Measurements from ENCODE around the gene STX16.

DNA sequence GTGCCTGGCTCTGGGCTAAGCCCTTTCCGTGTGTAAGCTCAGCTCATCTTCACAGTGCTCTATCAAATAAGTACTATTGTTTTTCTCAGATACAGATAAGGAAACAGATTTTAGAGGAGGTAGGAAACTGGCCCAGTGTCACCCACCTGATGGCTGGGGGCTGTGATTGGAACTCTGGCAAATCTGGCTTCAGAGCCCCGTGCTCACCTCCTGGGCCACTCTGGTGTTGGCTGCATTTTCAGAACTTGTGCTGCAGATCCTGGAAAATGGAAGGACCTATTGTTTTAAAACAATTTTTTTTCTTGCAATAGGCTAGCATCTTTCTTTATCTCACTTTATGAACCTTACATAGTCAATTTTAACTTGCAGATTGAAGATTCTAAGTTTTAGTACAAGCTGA, 5.7 kb downstream of the STX16 start:
- TF ChIP-seq, protein P1, sequence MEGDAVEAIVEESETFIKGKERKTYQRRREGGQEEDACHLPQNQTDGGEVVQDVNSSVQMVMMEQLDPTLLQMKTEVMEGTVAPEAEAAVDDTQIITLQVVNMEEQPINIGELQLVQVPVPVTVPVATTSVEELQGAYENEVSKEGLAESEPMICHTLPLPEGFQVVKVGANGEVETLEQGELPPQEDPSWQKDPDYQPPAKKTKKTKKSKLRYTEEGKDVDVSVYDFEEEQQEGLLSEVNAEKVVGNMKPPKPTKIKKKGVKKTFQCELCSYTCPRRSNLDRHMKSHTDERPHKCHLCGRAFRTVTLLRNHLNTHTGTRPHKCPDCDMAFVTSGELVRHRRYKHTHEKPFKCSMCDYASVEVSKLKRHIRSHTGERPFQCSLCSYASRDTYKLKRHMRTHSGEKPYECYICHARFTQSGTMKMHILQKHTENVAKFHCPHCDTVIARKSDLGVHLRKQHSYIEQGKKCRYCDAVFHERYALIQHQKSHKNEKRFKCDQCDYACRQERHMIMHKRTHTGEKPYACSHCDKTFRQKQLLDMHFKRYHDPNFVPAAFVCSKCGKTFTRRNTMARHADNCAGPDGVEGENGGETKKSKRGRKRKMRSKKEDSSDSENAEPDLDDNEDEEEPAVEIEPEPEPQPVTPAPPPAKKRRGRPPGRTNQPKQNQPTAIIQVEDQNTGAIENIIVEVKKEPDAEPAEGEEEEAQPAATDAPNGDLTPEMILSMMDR (conservative IDR thresholded peaks at IDR 0.05; ENCODE audit: low read depth, low read length), result no peak
- no peak for TF ChIP-seq EZH2 (IDR thresholded peaks at IDR 0.05; ENCODE audit: borderline replicate concordance, low read depth, low read length, poor library complexity, severe bottlenecking)
